Measurements from ENCODE around the gene PFKFB3.

- TF ChIP-seq CTCF (IDR thresholded peaks at IDR 0.05): no peak
- TF ChIP-seq POLR2A (IDR thresholded peaks at IDR 0.05): no peak
Observed at GRCh38 chr10:6274040-6274439, 71.3 kb downstream of the PFKFB3 start.
